Adrenal gland (tissue), 5 donors: ENCODE data around the gene PDSS1.

Source experiments
- POLR2A ChIP-seq, 2 donors: fragments of 450-650 bp; IDR thresholded peaks; one replicate each; pipeline ENCODE4 v1.6.1; 2017; ENCODE audit warnings: antibody characterized with exemption in 2 of 2, mild to moderate bottlenecking in 2 of 2, moderate library complexity in 1 of 2
- TF ChIP-seq, protein P1 (sequence below), 6 experiments: fragments of 450-650 bp in 4 of 6; fragments of 200-600 bp in 2 of 6; sonication (generic) in 1 of 6; IDR thresholded peaks; 1 replicate in 5 of 6; 2 replicates in 1 of 6; pipeline versions ENCODE4 v1.5.1 to v1.8.0; 2016 to 2021; ENCODE audit warnings: antibody characterized with exemption in 6 of 6, mild to moderate bottlenecking in 2 of 6, moderate library complexity in 1 of 6
- donor health status: DM: no; HTN: no; CAD: no.

GRCh38 chr10:26723016-26723415 is 25.5 kb downstream of the PDSS1 start:
- no peak for TF ChIP-seq POLR2A (IDR thresholded peaks at IDR 0.05)
- TF ChIP-seq, protein P1, sequence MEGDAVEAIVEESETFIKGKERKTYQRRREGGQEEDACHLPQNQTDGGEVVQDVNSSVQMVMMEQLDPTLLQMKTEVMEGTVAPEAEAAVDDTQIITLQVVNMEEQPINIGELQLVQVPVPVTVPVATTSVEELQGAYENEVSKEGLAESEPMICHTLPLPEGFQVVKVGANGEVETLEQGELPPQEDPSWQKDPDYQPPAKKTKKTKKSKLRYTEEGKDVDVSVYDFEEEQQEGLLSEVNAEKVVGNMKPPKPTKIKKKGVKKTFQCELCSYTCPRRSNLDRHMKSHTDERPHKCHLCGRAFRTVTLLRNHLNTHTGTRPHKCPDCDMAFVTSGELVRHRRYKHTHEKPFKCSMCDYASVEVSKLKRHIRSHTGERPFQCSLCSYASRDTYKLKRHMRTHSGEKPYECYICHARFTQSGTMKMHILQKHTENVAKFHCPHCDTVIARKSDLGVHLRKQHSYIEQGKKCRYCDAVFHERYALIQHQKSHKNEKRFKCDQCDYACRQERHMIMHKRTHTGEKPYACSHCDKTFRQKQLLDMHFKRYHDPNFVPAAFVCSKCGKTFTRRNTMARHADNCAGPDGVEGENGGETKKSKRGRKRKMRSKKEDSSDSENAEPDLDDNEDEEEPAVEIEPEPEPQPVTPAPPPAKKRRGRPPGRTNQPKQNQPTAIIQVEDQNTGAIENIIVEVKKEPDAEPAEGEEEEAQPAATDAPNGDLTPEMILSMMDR (IDR thresholded peaks at IDR 0.05), result no peak
